Measurements from ENCODE around the gene ARSI. TPM values are rescaled to one million over a fixed set of nuclear protein-coding genes. Genes with fewer than 3 reads are reported as not detected.
A peak's percentile ranks its signal among the peaks of the same experiment; 100 is the strongest.

The ARSI gene
- total and polyA plus RNA-seq, 2 of the 4 experiments (the other 2 are of a cell fraction) = 14.8 to 15.2 TPM

DNA sequence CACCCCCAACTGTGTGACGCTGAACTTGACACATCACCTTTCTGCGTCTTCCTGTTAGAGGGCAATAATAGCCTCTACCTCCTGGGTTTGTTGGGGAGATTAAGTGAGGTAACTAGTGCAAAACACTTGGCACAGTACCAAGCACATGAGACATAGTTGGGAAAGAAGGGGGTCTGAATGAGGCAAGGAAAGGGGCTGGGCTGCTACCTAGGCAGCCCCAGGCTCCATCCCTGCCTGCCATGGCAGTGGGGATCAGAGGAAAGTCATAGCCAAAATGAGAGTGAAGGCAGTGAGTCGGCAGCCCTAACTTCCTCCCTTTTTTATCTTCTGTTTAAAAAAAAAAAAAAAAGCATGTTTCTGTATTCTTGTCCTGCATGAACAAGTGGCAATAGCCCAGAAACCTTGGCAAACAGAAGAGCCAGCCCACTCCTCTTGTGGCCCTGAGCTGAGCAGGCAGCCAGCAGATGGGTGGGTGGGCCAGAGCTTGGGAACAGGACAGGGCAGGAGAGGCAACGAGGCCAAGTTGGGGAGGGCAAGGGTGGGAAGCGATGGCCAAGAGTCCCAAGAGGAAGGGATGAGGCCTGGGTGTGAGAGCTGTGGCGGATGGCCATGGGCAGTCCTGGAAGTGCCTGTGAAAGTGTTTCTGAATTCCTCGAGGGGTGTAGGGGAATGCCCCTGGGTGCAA, 24.5 kb downstream of the ARSI start:
- peak overlapping the region; percentile 66 to 89; a peak in 3 of 4 replicates for H4K8ac ChIP-seq (ENCODE audit: low read depth in 2 of 2, low read length in 2 of 2)
- no CpG with 5 or more reads among the region's 7 CpGs for WGBS, 2 experiments (ENCODE audit: extremely low coverage in 2 of 2, insufficient read length in 1 of 2)
- no peaks in the 10 kb centered on the region for H3K79me1 ChIP-seq (ENCODE audit: low read depth in 1 of 2, low read length in 2 of 2)
- peak overlapping the region; percentile 97 for H2AK5ac ChIP-seq (ENCODE audit: low read depth, low read length)
- peak overlapping the region; percentile 31; the same call in 1 of the 2 replicates for H4K5ac ChIP-seq (ENCODE audit: low read depth, low read length)
- peaks cover 10% of the 10 kb centered on the region for H3K4me1 ChIP-seq (ENCODE audit: control insufficient read depth, insufficient read depth, low read length)
- peak overlapping the region; percentile 65 for H2AFZ ChIP-seq (replicated peaks; ENCODE audit: low read length, poor library complexity)
- dilution Hi-C loops (cut with HindIII; ENCODE audit: low sequenced_read_pairs, unreplicated experiment) = no loop called here
- H3K36me3 ChIP-seq (ENCODE audit: control insufficient read depth, insufficient read depth, low read length) = no peaks in the 10 kb centered on the region
- DNase-seq (peak; percentile 40), ATAC-seq (ENCODE audit: low read depth) (no peak; the same call in 1 of the 2 replicates)
- H3K9me1 ChIP-seq (ENCODE audit: insufficient read depth, low read length) = peaks cover 25% of the 10 kb centered on the region
- peak overlapping the region; percentile 88 for H2BK5ac ChIP-seq (ENCODE audit: low read depth, low read length, poor library complexity, severe bottlenecking)
- H3K27me3 ChIP-seq (ENCODE audit: control insufficient read depth, insufficient read depth, low read length) = no peaks in the 10 kb centered on the region
- H3K9ac ChIP-seq (ENCODE audit: low read depth, low read length) = no peak overlapping the region
- no peak overlapping the region for H3K4me3 ChIP-seq (ENCODE audit: insufficient read depth, low read depth, low read length)
- ChIA-PET POLR2A (ENCODE audit: unreplicated experiment) (no interaction called here), CTCF (no interaction called here)
- H3K56ac ChIP-seq (ENCODE audit: extremely low read depth, insufficient read depth, low read length) = no peak overlapping the region
- H3K9me3 ChIP-seq (ENCODE audit: control insufficient read depth, insufficient read depth, low read length) = no peaks in the 10 kb centered on the region
- H3K4ac ChIP-seq (ENCODE audit: low read depth, low read length) = peak overlapping the region; percentile 91
- in situ Hi-C loops (cut with MboI; ENCODE audit: low sequenced_read_pairs) = no loop called here
- H2BK15ac ChIP-seq (ENCODE audit: low read depth, low read length) = peak overlapping the region; percentile 90
- H4K20me1 ChIP-seq (ENCODE audit: insufficient read depth, low read length) = no peaks in the 10 kb centered on the region
- H2BK20ac ChIP-seq (ENCODE audit: low read depth, low read length) = peak overlapping the region; percentile 91
- H3K23ac ChIP-seq (ENCODE audit: low read depth, low read length) = 0 out of 2 replicates have a peak overlapping the region, but pooled peaks have one; percentile 45
- TF ChIP-seq MXI1 (IDR thresholded peaks at IDR 0.05; ENCODE audit: borderline replicate concordance, low read depth, low read length) (no peak), CEBPB (IDR thresholded peaks at IDR 0.05; ENCODE audit: low read depth, low read length) (peak; percentile 45; the same call in 1 of the 2 replicates)
- H2BK120ac ChIP-seq (ENCODE audit: low read depth, low read length) = peak overlapping the region; percentile 95
- peak overlapping the region; percentile 38; the same call in 1 of the 2 replicates for H3K18ac ChIP-seq (ENCODE audit: low read depth, low read length)
- H3K14ac ChIP-seq (replicated peaks; ENCODE audit: low read depth, low read length) = peak overlapping the region; percentile 27
- peak overlapping the region; percentile 25 for H3K27ac ChIP-seq (ENCODE audit: insufficient read depth, low read length)
- H3K4me2 ChIP-seq (ENCODE audit: low read depth, low read length) = no peak overlapping the region
- no TSS peak for BruUV-seq (replicated peaks)
- peak overlapping the region; percentile 10 for H2AK9ac ChIP-seq (replicated peaks; ENCODE audit: low read depth, low read length, poor library complexity)
- H4K91ac ChIP-seq (ENCODE audit: insufficient read depth, low read depth, low read length) = peak overlapping the region; percentile 31
- intact Hi-C loops (cut with micrococcal nuclease) = loop anchor here (2.0 kb wide), 1 partner anchor 21 kb away; no protein-coding TSS in a partner anchor
